Peyer's patch (tissue), 4 donors: ENCODE data around the gene RGL1.

Experiments
- POLR2A ChIP-seq, 2 donors: fragments of 450-650 bp; IDR thresholded peaks; one replicate each; pipeline ENCODE4 v1.5.1; 2017; ENCODE audit warnings: antibody characterized with exemption in 2 of 2, mild to moderate bottlenecking in 2 of 2, moderate library complexity in 2 of 2
- TF ChIP-seq, protein P1 (sequence below), 6 experiments: fragments of 450-650 bp in 4 of 6; fragments of 200-600 bp in 2 of 6; sonication (generic) in 1 of 6; IDR thresholded peaks; one replicate each; pipeline ENCODE4 v1.5.1; 2017 to 2019; ENCODE audit warnings: antibody characterized with exemption in 6 of 6, mild to moderate bottlenecking in 3 of 6, moderate library complexity in 1 of 6

DNA sequence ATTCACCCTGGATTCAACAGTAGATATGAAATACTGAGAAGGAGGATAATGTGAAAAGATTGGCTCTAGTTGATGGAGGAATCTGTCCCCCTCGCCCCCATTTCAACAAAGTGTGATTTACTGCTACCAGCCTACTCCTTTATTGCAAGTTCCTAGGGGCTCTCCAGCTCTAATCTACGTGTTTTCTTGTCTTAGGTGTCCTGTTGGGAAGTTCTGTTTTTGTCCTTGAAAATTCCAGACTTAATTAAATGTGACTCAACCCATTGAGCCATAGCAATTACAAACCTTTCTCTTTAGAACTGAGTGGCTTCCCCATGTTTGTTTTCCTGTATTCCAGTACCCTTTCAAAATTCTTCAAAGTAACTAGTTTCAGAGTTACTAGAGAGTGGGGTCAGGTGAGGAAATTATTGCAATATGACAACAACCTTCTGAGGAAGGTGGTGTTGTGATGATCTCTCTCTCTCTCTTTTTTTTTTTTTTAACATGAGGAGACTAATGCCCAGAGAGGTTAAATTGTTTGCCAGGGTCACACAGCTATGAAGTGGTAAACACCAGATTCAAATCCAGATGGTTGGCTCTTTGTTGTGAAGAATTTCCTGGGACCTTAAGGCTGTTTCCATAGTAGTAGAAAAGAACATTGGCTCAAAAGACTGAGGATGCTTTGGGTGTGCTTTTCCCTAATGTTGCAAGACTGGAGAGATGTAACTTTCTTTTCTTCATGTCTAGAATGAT is 3.5 kb downstream of the RGL1 start:
- TF ChIP-seq POLR2A (IDR thresholded peaks at IDR 0.05): no peak
- TF ChIP-seq, protein P1, sequence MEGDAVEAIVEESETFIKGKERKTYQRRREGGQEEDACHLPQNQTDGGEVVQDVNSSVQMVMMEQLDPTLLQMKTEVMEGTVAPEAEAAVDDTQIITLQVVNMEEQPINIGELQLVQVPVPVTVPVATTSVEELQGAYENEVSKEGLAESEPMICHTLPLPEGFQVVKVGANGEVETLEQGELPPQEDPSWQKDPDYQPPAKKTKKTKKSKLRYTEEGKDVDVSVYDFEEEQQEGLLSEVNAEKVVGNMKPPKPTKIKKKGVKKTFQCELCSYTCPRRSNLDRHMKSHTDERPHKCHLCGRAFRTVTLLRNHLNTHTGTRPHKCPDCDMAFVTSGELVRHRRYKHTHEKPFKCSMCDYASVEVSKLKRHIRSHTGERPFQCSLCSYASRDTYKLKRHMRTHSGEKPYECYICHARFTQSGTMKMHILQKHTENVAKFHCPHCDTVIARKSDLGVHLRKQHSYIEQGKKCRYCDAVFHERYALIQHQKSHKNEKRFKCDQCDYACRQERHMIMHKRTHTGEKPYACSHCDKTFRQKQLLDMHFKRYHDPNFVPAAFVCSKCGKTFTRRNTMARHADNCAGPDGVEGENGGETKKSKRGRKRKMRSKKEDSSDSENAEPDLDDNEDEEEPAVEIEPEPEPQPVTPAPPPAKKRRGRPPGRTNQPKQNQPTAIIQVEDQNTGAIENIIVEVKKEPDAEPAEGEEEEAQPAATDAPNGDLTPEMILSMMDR (IDR thresholded peaks at IDR 0.05): no peak
